ENCODE data around the gene RCHY1.
"Not testable (repeated sequence)": the region's sequence is repeated elsewhere in the genome, so short reads cannot be mapped to it uniquely, and the experiment has no call there.

RCHY1 gene

GRCh38 chr4:75516144-75516543, 1.9 kb upstream of the RCHY1 start:
- no peak for DNase-seq (ENCODE audit: low spot score)

- DNase-seq (ENCODE audit: low spot score), result no peak
Measured at GRCh38 chr4:75514949-75515612, 878 bp upstream of the RCHY1 start.

- no peak for DNase-seq (ENCODE audit: low spot score)
Measured at GRCh38 chr4:75513526-75514130, 575 bp downstream of the RCHY1 start.

- DNase-seq (ENCODE audit: low spot score), result peak; percentile 7
Measured at GRCh38 chr4:75512386-75513211, 1.6 kb downstream of the RCHY1 start.

DNA sequence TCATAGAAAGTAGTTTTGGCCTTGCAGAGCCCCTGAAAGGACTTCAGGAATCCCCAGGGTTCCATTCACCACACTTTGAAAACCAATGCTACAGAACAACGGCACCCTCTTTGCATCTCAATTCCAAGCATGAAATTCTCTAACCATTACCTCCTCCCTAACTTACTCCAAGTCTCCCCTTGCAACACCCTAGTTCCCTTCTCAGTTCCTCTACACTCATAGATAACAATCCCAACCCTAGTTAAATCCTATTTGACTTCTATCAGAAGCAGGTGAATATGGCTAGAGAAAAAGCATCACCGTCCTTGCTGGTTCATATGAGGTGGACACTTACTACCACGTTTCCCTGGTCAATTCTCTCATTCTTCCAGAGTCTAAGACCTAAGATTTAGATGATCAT, 2.4 kb downstream of the RCHY1 start:
- DNase-seq (ENCODE audit: low spot score), result no peak

DNA sequence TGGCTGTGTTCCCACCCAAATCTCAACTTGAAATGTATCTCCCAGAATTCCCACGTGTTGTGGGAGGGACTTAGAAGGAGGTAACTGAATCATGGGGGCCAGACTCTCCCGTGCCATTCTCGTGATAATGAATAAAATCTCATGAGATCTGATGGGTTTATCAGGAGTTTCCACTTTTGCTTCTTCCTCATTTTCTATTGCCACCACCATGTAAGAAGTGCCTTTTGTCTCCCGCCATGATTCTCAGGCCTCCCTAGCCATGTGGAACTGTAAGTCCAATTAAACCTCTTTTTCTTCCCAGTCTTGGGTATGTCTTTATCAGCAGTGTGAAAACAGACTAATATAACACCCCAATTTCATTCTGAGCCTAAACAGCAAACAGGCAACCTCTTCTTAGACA, 4.6 kb downstream of the RCHY1 start:
- DNase-seq (ENCODE audit: low spot score), result not testable (repeated sequence)

GRCh38 chr4:75505630-75506029, 8.6 kb downstream of the RCHY1 start:
- no peak for DNase-seq (ENCODE audit: low spot score)

GRCh38 chr4:75502671-75503070, 11.5 kb downstream of the RCHY1 start:
- DNase-seq (ENCODE audit: low spot score), result no peak

- DNase-seq (ENCODE audit: low spot score), result no peak
Measured at GRCh38 chr4:75499900-75500299, 14.3 kb downstream of the RCHY1 start.

GRCh38 chr4:75498041-75498440, 16.2 kb downstream of the RCHY1 start:
- no peak for DNase-seq (ENCODE audit: low spot score)

DNA sequence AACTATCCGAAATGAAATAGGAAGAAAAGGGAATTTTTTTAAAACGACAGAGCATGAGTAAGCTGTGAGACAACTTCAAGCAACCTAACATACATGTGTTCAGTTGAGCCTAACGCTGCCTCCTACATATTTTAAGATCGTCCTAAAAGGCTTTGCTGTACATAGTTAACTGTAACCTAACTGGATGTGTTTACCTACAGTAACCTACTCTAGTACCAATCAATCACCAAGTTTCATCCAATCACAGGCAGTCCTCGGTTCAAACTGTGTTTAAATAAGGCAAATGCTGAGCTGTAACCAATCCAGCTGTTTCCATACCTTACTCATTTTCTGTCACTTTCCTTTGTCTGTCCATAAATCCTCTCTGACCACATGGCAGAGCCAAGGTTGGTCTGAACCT, 17.1 kb downstream of the RCHY1 start:
- DNase-seq (ENCODE audit: low spot score), result no peak

- no peak for DNase-seq (ENCODE audit: low spot score)
Measured at GRCh38 chr4:75496406-75496805, 17.8 kb downstream of the RCHY1 start.

DNA sequence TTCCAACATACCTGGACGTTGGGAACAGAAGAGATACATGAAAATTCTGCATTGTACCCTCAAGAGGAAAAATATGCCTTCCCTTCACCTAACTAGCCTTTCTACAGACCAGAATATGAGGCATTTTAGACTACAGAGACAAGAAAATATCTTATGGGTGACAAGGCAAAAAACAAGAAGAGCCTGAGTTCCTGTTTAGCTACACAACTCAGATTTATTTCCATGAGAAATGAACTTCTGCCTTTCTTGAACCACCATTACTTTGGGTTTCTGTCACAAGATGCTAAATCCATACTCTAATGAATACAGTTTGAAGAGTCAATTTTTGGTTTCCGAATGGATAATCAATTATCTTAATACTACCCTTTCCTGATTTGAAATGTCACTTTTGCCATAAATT, 18.7 kb downstream of the RCHY1 start:
- DNase-seq (ENCODE audit: low spot score), result no peak

DNA sequence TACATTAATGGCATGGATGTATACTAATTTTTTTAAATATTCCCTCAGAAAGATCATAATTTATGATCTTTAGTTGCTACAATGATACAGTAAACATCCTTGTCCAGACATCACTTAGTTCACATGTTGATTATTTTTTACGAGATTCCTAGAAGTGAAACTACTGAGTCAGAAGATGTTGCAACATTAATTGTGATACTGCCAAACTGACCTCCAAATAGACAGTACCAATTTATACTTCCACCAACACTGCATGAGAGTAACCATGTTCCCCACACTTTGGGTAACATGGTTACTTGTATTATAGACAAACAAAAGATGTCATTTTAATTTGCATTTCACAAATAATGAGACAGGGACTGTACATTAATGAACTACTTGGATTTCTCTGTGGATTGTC, 19.6 kb downstream of the RCHY1 start:
- peak; percentile 41 for DNase-seq (ENCODE audit: low spot score)

GRCh38 chr4:75490155-75490554, 24.0 kb downstream of the RCHY1 start:
- peak; percentile 20 for DNase-seq (ENCODE audit: low spot score)

DNA sequence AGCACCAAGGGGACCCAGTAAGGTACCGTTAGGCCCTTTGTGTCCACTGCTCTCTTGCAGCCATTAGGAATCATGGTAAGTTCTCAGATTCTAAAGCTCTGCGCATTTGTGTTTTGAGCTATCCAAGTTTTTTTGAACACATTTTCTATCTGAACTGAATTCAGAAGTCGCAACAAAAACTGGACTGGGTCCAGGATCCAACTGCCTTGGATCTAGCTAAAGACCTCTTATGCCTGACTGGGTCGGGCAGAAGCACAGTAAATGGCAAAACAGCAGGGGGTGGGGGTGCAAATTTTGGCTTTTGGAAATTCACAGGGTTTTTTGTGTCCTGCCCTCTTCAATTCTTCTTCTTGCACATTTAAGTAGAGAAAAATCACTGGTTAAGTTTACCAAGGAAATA, 30.0 kb downstream of the RCHY1 start:
- peak; percentile 28 for DNase-seq (ENCODE audit: low spot score)

- DNase-seq (ENCODE audit: low spot score), result no peak
Measured at GRCh38 chr4:75477201-75477600, 37.0 kb downstream of the RCHY1 start.

- DNase-seq (ENCODE audit: low spot score), result no peak
Measured at GRCh38 chr4:75470738-75471137, 43.5 kb downstream of the RCHY1 start.

DNA sequence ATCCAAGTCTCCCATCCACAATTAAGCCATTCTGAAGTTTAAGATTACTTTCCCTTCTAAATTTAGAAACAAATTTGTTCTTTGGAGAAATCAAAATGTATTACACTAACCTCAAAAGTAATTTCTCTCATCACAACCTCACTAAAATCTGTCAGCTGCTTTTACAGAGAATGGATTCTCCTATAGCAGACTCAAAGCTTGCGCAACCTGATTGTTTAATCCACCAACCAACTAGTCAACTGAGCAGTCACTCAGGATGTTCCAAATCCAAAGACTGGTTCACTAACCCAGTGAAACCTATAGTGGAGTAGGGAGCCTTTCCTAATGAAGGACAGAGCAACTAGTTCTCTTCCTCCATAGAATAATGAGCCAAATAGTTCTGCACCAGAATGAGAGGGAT, 44.3 kb downstream of the RCHY1 start:
- no peak for DNase-seq (ENCODE audit: low spot score)

- no peak for DNase-seq (ENCODE audit: low spot score)
Measured at GRCh38 chr4:75457365-75457764, 56.8 kb downstream of the RCHY1 start.

- DNase-seq (ENCODE audit: low spot score), result no peak
Measured at GRCh38 chr4:75434105-75434504, 80.1 kb downstream of the RCHY1 start.

DNA sequence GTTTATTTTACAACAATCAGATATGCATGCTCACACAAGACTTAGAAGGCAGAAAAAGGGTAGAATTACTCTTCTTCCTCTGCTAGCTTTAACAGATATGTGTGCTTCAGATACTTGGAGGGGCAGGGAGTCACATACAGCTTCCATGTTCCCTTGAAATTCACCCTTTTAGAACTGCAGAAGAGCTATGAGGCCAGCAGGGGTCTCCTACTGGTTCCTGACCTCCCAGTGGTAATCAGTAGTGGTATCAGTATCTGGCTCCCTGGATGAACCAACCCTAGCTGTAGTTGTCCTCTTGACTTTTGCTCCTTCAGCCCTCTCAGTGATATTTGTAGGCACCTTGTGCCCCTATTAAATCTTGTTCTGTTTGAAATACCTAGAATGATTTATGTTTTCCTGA, 81.5 kb downstream of the RCHY1 start:
- no peak for DNase-seq (ENCODE audit: low spot score)

DNA sequence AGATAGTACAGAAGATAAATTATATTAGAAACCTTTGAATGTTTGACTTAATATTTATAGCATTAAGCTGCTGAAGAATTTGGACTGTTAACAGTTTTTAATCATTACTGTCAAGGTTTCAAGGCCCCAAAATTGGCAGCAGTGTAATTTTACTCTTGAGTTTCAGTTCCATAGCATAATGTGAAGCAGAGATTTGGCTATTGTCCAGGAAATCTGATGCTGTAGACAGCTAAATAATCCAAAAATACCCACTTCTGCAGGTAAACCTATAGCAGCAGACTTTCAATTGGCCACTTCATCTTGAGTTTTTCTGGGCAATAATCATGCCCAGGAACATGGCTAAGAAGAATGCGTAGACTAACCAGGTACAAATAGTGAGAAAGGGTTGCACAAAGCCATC, 85.0 kb downstream of the RCHY1 start:
- no peak for DNase-seq (ENCODE audit: low spot score)
